Stimulated activated effector memory CD8-positive, alpha-beta T cell treated with anti-CD3 and anti-CD28 coated beads, Interleukin-12 subunit alpha, Interleukin-12 subunit beta, amount 100 ng/mL, for 72 hours (primary cell): ENCODE data around the gene DEPDC5.

Source experiments
- ATAC-seq: fragments of 150-1000 bp; cut with Tn5 transposase; 2 replicates; pipeline ENCODE4 v1.10.0; 2021
- DNase-seq, 2 donors: peaks; one replicate each; pipeline ENCODE4 v3.0.0; 2021 to 2022; ENCODE audit warnings: low spot score in 2 of 2
- H3K27ac Mint-ChIP-seq: one replicate; pipeline ENCODE4 v1.8.0; 2022; ENCODE audit warnings: mild to moderate bottlenecking, mixed read lengths
- H3K36me3 Mint-ChIP-seq: one replicate; pipeline ENCODE4 v1.8.0; 2022; ENCODE audit warnings: mild to moderate bottlenecking, mixed read lengths
- H3K4me1 Mint-ChIP-seq: one replicate; pipeline ENCODE4 v1.8.0; 2022; ENCODE audit warnings: mixed read lengths
- H3K4me3 Mint-ChIP-seq: one replicate; pipeline ENCODE4 v1.8.0; 2022; ENCODE audit warnings: mild to moderate bottlenecking, mixed read lengths
- H3K9me3 Mint-ChIP-seq: one replicate; pipeline ENCODE4 v1.8.0; 2022; ENCODE audit warnings: mixed read lengths

DEPDC5 gene

GRCh38 chr22:31844941-31845340 lies 91.1 kb downstream of the DEPDC5 start:
- Mint-ChIP-seq H3K27ac (no peak overlapping the region), H3K9me3 (no peaks in the 10 kb centered on the region), H3K4me1 (no peaks in the 10 kb centered on the region), H3K4me3 (no peak overlapping the region), H3K36me3 (peaks cover 85% of the 10 kb centered on the region)
- ATAC-seq = no peak
- DNase-seq = no peak

- peak overlapping the region; percentile 30 for H3K27ac Mint-ChIP-seq
- no peak for ATAC-seq
Observed at GRCh38 chr22:31846161-31847115, 92.6 kb downstream of the DEPDC5 start.

GRCh38 chr22:31848411-31848810 lies 94.6 kb downstream of the DEPDC5 start:
- Mint-ChIP-seq H3K36me3 (peaks cover 91% of the 10 kb centered on the region), H3K4me1 (no peaks in the 10 kb centered on the region), H3K4me3 (no peak overlapping the region), H3K9me3 (no peaks in the 10 kb centered on the region), H3K27ac (peak overlapping the region; percentile 32)
- DNase-seq (no peak), ATAC-seq (no peak)

More at GRCh38 chr22:31846161-31847115, 92.6 kb downstream of the DEPDC5 start:
- DNase-seq = no peak
- H3K36me3 Mint-ChIP-seq = peaks cover 96% of the 10 kb centered on the region
- H3K4me1 Mint-ChIP-seq = no peaks in the 10 kb centered on the region
- no peak overlapping the region for H3K4me3 Mint-ChIP-seq
- H3K9me3 Mint-ChIP-seq = no peaks in the 10 kb centered on the region

GRCh38 chr22:31850135-31850534 lies 96.3 kb downstream of the DEPDC5 start:
- no peak overlapping the region for H3K4me3 Mint-ChIP-seq
- no peaks in the 10 kb centered on the region for H3K4me1 Mint-ChIP-seq
- H3K27ac Mint-ChIP-seq = no peak overlapping the region
- peaks cover 91% of the 10 kb centered on the region for H3K36me3 Mint-ChIP-seq
- ATAC-seq (no peak), DNase-seq (no peak)
- H3K9me3 Mint-ChIP-seq = no peaks in the 10 kb centered on the region

- no peak for DNase-seq
- ATAC-seq = no peak
- Mint-ChIP-seq H3K4me3 (no peak overlapping the region), H3K36me3 (peaks cover 82% of the 10 kb centered on the region), H3K4me1 (no peaks in the 10 kb centered on the region), H3K27ac (no peak overlapping the region), H3K9me3 (no peaks in the 10 kb centered on the region)
Observed at GRCh38 chr22:31852691-31853421, 99.0 kb downstream of the DEPDC5 start.

- DNase-seq = no peak
- Mint-ChIP-seq H3K4me3 (no peak overlapping the region), H3K4me1 (no peaks in the 10 kb centered on the region), H3K27ac (no peak overlapping the region), H3K36me3 (peaks cover 81% of the 10 kb centered on the region), H3K9me3 (no peaks in the 10 kb centered on the region)
- ATAC-seq = no peak
Observed at GRCh38 chr22:31853736-31854495, 100.1 kb downstream of the DEPDC5 start.

- ATAC-seq = no peak
- Mint-ChIP-seq H3K27ac (no peak overlapping the region), H3K36me3 (peaks cover 74% of the 10 kb centered on the region), H3K4me1 (peaks cover 6% of the 10 kb centered on the region), H3K9me3 (no peaks in the 10 kb centered on the region), H3K4me3 (no peak overlapping the region)
- no peak for DNase-seq
Observed at GRCh38 chr22:31857247-31857646, 103.4 kb downstream of the DEPDC5 start.

- H3K4me3 Mint-ChIP-seq = no peak overlapping the region
- no peaks in the 10 kb centered on the region for H3K9me3 Mint-ChIP-seq
- no peak for DNase-seq
- ATAC-seq = peak; percentile 74
- H3K36me3 Mint-ChIP-seq = peaks cover 37% of the 10 kb centered on the region
- no peak overlapping the region for H3K27ac Mint-ChIP-seq
- H3K4me1 Mint-ChIP-seq = peaks cover 6% of the 10 kb centered on the region
Observed at GRCh38 chr22:31861226-31861840, 107.5 kb downstream of the DEPDC5 start.

GRCh38 chr22:31866918-31867317 lies 113.1 kb downstream of the DEPDC5 start:
- no peak for ATAC-seq
- no peak for DNase-seq
- no peaks in the 10 kb centered on the region for H3K4me1 Mint-ChIP-seq
- no peak overlapping the region for H3K27ac Mint-ChIP-seq
- H3K36me3 Mint-ChIP-seq = peaks cover 27% of the 10 kb centered on the region
- H3K9me3 Mint-ChIP-seq = no peaks in the 10 kb centered on the region
- H3K4me3 Mint-ChIP-seq = no peak overlapping the region

- H3K27ac Mint-ChIP-seq = no peak overlapping the region
- DNase-seq (no peak), ATAC-seq (no peak)
- no peaks in the 10 kb centered on the region for H3K4me1 Mint-ChIP-seq
- H3K9me3 Mint-ChIP-seq = no peaks in the 10 kb centered on the region
- H3K4me3 Mint-ChIP-seq = no peak overlapping the region
- H3K36me3 Mint-ChIP-seq = peaks cover 32% of the 10 kb centered on the region
Observed at GRCh38 chr22:31867386-31868153, 113.8 kb downstream of the DEPDC5 start.

GRCh38 chr22:31869739-31870138 lies 115.9 kb downstream of the DEPDC5 start:
- peaks cover 54% of the 10 kb centered on the region for H3K36me3 Mint-ChIP-seq
- H3K9me3 Mint-ChIP-seq = no peaks in the 10 kb centered on the region
- DNase-seq (no peak), ATAC-seq (no peak)
- no peak overlapping the region for H3K4me3 Mint-ChIP-seq
- H3K4me1 Mint-ChIP-seq = no peaks in the 10 kb centered on the region
- H3K27ac Mint-ChIP-seq = no peak overlapping the region

GRCh38 chr22:31870890-31871289 lies 117.1 kb downstream of the DEPDC5 start:
- H3K27ac Mint-ChIP-seq = no peak overlapping the region
- no peak overlapping the region for H3K4me3 Mint-ChIP-seq
- peaks cover 64% of the 10 kb centered on the region for H3K36me3 Mint-ChIP-seq
- peaks cover under 1% of the 10 kb centered on the region for H3K4me1 Mint-ChIP-seq
- no peak for DNase-seq
- no peaks in the 10 kb centered on the region for H3K9me3 Mint-ChIP-seq
- ATAC-seq = no peak

GRCh38 chr22:31871480-31871879 lies 117.7 kb downstream of the DEPDC5 start:
- H3K4me3 Mint-ChIP-seq = no peak overlapping the region
- H3K27ac Mint-ChIP-seq = peak overlapping the region; percentile 7
- peaks cover 68% of the 10 kb centered on the region for H3K36me3 Mint-ChIP-seq
- DNase-seq = no peak
- peaks cover 4% of the 10 kb centered on the region for H3K4me1 Mint-ChIP-seq
- H3K9me3 Mint-ChIP-seq = no peaks in the 10 kb centered on the region
- no peak for ATAC-seq

GRCh38 chr22:31872209-31872608 lies 118.4 kb downstream of the DEPDC5 start:
- Mint-ChIP-seq H3K9me3 (no peaks in the 10 kb centered on the region), H3K36me3 (peaks cover 76% of the 10 kb centered on the region), H3K4me1 (peaks cover 4% of the 10 kb centered on the region), H3K4me3 (no peak overlapping the region), H3K27ac (peak overlapping the region; percentile 7)
- no peak for DNase-seq
- ATAC-seq = no peak
